NCI-H1436 (cell line): Measurements from ENCODE around the gene PRKRIP1.
"Not testable (repeated sequence)": the region's sequence is repeated elsewhere in the genome, so short reads cannot be mapped to it uniquely, and the experiment has no call there.

Experiments used
- DNase-seq: peaks from one replicate; lab custom pipeline; 2025; lab: John Stamatoyannopoulos, UW

PRKRIP1 gene, protein sequence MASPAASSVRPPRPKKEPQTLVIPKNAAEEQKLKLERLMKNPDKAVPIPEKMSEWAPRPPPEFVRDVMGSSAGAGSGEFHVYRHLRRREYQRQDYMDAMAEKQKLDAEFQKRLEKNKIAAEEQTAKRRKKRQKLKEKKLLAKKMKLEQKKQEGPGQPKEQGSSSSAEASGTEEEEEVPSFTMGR

DNA sequence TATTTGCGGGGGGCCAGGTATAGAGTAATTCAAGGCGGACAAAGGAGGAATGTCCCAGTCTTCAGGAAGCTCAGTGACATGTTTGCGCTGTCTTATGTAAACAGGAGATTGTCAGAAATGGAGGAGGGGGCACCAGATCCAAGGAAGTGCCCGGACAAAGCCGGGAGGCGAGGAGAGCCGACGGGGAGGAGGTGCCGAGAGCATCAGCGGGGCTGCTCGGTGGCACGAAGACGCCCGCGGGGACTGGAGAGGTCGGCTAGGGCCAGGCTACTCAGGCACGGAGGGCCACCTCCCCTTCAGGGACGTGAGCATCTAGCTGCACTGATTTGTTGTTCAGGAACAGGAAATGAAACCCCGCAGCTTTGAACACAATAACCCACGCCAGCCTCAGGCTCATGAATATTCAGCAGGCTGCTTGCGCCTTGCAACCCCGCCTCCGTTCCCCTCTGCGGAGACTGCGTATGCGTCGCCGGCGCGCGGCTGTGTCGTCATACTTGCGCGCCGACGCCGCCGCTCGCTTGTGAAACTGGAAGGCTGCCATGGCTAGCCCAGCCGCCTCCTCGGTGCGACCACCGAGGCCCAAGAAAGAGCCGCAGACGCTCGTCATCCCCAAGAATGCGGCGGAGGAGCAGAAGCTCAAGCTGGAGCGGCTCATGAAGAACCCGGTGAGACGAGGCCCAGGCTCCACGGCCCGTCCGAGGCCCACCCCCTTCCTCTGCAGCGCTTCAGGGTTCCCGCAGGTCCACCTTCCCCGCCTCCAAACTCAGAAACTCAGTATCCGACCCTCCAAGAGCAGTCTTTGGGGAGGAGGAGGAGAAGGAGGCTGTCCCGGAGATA is at the start of gene PRKRIP1:
Gene PRKRIP1, plus strand, starts transcription at position 491 of the 837 bp plus-strand sequence. Its CDS starts 49 bp downstream, at position 540.
- peak; percentile 82 for DNase-seq

DNA sequence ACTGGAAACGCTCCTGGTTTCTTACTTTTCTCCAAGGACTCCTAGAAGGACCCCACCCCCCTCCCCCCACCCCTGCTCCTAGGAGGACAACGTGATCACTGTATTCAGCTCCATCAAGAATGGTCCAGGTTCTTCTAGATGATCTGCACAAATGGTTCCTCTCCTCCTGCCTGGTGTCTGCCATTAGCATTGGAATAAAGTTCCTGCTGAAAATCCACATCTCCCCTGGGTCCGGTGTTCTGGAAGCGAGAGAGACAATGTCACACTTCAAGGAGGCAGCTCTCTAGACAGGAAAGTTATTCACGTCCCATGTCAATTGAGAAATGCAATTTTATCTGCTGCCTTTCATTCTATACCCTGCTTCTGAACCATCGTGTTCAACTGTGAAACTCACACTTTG is 49.2 kb upstream of the PRKRIP1 start:
- not testable (repeated sequence) for DNase-seq

DNA sequence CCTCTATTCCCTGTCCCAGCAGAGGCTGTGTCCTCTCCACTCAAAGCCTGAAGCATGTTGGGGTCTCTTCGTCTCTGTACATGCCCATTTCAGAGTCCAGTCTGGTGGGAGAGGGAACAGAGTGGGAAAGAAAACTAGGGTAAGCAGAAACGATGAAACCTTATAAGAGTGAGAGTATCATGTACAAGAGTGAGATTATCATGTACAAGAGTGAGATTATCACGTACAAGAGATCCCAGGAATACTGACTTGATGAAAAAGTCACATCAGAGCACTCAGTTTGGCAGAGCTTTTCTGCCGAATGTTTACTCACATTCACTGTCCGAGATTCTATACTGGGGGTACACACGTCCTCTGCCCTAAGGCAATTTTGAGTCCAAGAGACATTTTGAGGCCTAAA is 39.8 kb upstream of the PRKRIP1 start, which contains the start of gene SPDYE6:
Gene SPDYE6, minus strand, starts transcription at position 101 of the 400 bp plus-strand sequence. CDS start 421 bp downstream, outside the sequence.
- DNase-seq = not testable (repeated sequence)

DNA sequence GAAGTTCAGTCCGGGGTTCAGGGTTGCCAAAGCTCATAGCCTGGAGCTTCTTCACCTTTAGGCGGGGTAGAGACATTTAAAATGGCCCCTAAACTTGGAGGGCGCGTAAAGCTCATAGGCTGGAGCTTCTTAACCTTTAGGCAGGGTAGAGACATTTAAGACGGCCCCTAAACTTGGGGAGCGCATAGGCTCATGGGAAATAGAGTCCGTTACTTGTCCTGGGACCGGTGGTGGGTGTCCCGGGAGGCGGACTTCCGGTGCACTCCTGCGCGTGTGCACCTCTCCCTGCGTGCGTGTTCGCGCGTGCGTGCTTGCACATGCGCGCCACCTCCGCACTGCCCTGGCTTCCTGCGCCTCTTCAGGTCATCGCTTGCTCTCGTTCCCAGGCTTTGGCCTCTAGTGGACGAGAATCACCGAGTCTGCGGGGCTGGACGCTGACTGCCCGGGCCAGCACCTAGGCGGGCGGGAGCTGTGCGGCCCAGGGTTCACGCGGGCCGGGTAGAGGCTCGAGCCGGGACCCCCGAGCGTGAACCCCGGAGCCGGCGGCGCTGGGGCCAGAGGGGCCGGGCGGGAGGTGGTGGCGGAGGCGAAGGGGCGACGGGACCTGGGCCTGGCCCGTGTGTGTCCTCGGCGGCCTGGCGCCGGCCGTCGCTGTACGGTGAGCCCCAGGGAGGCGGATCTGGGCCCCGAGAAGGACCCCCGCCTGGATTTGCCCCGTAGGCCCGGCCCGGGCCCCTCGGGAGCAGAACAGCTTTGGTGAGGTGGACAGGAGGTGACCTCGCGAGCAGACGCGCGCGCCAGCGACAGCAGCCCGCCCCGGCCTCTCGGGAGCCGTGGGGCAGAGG is 32.4 kb upstream of the PRKRIP1 start:
- DNase-seq = peak; percentile 93

DNA sequence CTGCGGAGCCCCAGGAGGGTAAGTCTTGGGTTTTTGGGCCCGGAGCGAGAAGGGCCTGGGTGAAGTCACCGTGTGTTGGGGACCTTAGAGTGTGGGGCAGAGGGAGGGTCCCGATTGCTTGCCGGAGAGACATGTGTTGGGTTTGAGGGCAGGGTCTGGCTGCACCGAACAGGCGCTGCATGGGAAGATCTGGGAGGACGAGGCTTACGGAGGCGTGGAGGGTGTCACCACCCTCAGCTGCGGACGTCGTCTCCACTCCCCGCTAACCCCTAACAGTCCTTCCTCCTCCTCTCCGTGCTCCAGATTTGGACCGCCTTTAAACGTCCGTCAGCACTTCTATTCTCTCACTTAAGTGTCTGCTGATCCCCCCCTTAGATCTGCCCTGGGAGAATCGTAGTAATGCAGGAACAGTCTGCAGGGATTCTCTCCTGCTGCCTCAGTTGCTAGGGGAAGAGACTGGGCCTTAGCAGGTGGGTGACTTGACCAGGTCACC is 31.7 kb upstream of the PRKRIP1 start:
- not testable (repeated sequence) for DNase-seq

DNA sequence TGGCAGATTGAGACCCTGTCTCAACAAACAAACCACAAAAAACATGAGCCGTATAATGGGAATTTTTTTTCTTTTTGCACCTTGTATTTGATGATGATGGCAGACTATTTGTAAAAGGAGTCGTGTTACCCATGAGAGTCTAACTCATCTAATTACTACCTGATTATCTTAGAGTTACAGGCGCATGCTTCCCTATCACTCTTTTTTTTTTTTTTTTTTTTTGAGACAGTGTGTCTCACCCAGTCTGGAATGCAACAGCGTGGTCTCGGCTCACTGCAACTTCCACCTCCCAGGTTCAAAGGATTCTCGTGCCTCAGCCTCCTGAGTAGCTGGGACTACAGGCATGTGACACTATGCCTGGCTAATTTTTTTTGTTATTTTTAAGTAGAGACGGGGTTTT is 30.8 kb upstream of the PRKRIP1 start:
- DNase-seq = not testable (repeated sequence)

DNA sequence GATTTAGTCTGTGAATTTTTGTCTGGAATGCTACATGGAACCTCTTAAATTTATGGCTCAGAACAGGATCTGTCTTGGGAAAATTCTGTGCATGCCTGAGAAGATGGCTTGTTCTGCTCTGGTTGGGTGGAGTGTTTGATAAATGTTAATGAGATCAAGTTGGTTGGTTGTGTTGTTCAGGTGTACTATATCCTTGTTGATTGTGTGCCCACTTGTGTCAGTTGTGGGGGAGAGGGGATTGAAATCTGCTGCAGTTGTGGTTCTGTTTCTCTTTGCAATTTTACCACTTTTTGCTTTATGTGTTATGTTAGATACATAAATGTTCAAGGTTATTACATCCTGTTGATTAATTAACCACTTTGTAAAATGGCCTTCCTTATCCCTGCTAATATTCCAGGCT is 26.1 kb upstream of the PRKRIP1 start:
- DNase-seq = not testable (repeated sequence)

DNA sequence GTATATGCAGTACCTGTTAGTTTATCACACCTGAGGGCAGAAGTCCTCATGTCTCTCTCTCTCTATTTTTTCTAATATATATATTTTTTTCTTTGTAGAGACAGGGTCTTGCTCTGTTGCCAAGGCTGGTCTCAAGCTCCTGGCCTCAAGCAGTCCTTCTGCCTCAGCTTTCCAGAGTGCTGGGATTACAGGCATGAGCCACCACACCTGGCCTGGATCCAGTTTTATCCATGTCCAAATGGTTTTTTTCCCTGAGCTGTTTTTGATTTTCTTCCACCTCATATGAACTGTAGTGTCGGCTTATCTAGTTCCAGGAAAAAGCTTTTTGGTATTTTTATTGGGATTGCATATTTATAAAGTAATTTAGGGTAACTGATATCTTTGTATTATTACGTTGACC is 23.4 kb upstream of the PRKRIP1 start:
- not testable (repeated sequence) for DNase-seq

DNA sequence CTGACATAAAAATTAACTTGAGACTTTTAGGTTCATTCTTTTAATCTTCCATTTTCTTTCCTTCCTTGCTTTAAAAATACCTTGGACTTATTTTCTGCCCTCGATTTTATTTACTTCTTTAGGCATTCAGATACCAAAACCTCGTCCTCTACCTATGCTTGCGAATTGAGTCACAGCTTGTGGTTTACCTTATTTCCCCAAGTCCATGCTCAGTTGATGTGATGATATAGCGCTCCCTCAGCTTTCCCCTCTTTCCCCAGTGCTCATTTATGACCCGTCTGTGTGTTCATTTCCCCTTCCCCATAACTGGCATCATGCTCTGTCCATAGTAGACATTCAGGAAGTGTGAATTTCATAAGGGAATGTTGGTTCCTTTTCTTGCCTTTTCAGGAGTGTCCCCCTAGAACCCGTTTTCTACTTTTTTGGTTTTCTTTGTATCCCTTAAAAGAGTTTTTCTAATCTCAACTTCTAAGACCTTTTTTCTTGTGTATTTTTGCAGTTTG is 19.1 kb upstream of the PRKRIP1 start:
- DNase-seq = no peak

DNA sequence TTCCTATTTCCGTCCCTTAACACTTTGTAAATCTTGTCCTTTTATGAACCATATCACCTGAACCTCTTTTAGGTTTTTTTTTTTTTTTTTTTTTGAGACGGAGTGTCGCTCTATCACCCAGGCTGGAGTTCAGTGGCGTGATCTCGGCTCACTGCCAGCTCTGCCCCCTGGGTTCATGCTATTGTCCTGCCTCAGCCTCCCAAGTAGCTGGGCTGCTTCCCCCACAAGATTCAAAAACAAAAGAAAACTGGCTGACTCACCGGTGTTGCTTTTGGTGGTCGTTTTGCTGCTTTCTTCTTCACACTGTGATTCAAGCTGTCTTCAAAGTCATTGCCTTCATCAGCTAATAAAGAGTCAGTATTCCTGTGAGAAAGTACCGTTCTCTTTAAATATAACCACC is 15.3 kb upstream of the PRKRIP1 start:
- not testable (repeated sequence) for DNase-seq

DNA sequence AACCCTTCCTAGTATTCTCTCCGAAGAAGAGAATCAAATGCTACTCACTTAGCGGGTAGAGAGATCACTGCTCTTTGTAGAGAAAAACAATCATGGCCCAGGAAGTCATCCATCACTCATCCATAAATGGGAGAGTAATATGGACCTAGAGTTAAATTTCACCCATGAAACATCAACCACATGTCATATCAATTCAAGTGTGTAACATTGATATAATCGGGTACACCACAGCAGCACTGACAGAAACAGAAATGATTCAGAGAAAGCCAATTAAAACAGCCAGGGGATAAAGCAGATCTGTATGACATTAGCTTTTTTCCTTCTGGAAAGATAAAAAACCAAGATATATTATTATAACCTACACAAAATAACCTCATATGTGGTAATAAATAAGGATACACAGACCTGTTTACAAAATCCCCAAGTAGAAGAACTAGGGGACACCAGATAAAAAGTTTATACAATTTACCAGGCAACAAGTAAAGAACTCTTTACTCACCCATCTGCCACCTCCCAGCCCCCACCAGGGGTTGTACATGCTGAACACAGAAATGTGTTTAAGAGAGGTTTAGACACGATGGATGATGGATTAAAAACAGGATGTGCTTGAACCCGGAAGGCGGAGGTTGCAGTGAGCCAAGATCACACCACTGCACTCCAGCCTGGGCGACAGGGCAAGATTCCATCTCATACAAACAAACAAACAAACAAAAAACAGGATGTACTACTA is 14.3 kb upstream of the PRKRIP1 start:
- DNase-seq = not testable (repeated sequence)

DNA sequence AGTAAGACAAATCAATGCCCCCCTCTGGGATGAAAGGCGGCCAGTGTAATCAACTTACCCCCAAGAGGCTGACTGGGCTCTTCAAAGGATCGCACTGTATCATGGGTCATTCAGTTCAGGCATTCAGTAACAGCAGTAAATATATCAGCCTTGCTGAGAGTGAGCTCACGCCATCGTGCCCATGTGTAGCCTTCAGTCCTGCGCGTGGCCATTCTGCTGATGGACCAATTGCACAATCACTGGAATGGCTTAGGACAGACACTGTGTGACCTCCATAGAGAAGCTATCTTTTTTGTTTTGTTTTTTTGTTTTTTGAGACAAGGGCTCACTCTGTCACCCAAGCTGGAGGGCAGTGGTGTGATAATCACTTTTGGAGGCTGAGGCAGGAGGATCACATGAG is 9.1 kb upstream of the PRKRIP1 start:
- no peak for DNase-seq

DNA sequence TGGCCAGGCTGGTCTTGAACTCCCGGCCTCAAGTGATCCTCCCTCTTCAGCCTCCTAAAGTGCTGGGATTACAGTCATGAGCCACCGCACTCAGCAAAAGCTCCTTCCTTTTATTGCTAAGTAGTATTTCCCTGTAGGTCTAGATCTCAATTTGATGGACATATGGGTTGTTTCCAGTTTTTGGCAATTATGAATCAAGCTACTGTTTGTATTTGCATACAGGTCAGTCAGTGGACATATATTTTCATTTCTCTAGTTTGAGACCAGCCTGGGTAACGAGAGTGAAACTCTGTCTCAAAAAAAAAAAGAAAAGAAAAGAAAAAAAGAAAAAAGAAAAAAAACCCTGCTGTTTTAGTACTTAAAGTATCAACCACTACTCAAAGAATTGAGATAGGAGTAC is 6.4 kb upstream of the PRKRIP1 start:
- DNase-seq = no peak

DNA sequence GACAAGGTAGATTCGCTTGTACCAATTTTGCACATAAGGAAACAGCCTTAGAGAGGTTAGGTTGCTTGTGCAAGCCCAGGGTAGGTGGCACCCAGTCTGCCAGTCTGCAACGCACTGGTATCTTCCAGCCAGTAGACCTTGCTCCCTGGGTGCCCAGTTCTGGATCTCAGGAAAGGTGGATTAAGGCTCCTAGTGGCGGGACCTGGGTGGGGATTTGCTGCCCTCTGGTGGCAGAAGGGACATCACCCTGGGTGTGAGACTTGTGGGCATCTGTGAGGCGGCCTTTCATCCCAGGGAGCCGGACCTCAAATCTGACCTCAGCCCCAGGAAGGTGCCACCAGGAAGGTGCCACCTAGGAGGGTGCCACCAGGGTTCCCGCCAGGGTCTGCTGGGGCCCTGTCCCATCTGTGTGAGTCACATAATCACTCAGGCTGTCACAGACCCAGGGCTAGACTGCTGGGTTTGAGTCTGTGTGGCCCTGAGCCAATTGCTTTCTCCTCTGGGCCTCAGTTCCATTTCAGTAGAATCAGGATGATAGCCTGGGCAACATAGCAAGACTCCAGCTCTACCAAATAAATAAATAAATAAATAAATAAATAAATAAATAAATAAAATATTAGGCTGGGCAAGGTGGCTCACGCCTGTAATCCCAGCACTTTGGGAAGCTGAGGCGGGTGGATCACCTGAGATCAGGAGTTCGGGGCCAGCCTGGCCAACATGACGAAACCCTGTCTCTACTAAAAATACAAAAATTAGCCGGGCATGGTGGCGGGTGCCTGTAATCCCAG is 5.3 kb upstream of the PRKRIP1 start:
- peak; percentile 70 for DNase-seq

DNA sequence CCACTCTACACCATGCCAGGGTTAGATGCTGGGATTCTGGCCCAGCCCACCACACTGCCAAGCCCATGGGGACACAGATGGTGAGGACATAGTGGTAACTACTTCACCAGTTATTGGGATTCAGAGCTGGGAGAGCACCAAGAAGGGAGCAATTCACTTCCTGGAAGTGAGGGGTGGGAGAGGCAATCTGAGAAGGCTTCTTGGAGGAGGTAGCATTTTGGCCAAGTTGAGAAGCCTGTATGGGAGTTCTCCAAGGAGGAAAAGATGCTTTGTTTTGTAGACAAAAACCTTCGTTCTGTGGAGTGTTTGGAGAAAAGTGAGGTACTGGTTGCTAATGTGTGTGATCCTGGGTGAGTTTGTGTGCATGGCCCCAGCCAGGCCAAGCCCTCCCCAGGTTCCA is 3.8 kb upstream of the PRKRIP1 start:
- DNase-seq = no peak

DNA sequence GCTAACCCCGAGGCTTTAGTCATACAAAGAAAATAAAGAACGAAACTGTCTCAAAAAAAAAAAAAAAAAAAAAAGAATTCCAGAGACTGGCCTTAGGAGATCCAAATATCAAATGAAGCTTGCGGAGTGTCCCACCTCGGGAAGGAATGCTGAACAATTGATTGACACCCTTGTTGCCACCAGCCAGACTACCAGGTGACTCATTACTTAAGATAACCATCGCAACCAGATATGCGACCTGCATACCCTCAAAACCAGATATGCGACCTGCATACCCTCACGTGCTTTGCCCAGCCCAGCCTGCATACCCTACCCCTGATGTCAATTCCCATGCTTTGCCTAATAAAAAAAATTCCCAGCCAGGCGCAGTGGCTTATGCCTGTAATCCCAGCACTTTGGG is 2.7 kb upstream of the PRKRIP1 start:
- no peak for DNase-seq

DNA sequence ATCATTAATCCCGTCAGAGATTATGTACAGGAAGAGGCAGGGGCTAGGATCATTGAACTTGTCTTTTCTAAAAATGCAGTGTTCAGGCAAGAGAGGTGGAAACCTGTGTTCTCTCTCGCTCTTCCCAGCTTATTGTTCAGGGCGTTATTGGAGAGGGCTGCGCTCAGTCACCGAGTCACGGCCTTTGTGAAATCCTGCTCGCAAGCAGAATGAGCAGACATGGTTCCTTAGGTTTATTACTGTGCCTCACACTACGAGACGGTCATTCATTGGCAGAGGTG is 631 bp upstream of the PRKRIP1 start:
- no peak for DNase-seq

DNA sequence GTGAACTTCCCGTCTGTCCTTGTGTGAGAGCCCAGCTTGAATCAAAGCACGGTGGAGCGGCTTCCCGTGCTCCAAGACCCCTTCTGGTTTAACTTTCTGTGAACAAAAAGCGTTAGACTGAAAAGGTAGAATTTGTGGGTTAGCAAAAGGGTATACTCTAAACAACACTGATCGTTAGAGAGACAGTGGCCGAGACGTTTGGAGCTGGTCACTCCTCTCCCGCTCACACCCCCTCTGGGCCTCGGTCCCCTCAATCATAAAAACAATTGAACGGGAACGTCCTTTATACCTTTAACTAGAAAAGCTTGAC is 502 bp downstream of the PRKRIP1 start:
- DNase-seq = no peak

DNA sequence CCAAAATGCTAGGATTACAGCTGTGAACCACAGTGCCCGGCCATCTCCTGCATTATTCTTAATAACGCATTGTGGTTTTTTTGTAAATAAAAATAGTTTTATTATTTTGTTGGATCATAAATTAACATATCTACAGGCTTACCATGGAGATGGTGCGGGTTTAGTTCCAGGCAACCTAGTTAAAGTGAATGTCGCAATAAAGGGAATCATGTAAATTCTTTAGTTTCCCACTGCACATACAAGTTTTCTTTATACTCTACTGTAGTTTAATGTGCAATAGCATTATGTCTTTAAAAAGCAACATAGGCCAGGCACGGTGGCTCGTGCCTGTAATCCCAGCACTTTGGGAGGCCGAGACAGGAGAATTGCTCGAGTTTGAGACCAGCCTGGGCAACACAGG is 2.4 kb downstream of the PRKRIP1 start:
- no peak for DNase-seq

DNA sequence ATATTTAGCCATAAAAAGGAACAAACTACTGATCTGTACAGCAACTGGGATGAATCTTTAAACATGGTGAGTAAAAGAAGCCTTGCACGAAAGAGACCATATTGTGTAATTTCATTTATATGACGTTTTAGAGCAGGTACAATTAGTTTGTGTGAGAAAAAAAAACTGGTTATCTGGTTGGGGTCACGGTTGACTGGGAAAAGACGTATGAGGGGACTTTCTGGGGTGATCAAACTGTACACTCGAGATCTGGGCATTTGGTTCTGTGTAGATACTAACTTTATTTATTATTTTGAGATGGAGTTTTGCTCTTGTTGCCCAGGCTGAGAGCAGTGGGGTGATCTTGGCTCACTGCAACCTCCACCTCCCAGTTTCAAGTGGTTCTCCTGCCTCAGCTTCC is 4.2 kb downstream of the PRKRIP1 start:
- no peak for DNase-seq

DNA sequence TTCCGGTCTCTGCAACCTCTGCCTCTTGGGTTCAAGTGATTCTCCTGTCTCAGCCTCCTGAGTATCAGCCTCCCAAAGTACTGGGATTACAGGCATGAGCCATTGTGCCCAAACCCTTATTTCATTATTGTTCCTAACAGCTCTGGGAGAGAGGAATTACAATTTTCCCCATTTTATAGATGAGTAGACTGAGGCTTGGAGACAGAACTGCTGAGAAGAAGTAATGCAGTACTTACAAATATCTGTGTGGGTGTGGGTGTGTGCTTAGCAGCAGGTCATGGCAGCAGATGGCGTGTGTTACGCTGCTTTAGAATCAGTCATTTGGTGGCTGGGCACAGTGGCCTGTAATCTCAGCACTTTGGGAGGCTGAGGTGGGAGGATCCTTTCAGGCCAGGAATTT is 7.4 kb downstream of the PRKRIP1 start:
- DNase-seq = no peak
